8988T (cell line): ENCODE data around the gene ATXN10.

Experiments
- DNase-seq: peaks from one replicate; pipeline ENCODE4 v3.0.0; 2011

The ATXN10 gene

DNA sequence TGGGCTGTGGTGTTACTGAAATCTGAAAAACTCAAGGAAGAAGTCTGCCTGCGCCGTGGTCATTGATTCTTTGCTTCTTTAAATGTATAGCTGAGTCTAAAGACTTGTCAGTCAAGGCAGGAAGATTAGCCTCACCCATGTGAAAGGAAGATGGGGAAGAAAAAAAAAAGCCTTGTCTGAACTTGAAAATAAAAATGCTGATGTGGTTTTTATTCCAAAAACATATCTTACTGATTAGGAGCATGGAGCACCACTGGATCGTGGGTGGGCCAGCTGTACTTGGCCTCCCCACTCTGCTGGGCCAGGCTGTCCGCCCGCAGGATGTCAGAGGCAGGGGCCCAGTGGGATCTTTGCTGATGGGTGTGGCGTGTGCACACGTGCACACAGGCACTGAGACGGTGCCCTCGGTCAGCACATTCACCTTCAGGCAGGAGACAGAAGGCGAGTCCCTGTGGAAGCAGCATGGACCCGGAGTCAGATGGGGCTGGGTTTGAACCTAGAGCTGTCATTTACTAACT lies 193.4 kb downstream of the ATXN10 start:
- DNase-seq, result no peak

DNA sequence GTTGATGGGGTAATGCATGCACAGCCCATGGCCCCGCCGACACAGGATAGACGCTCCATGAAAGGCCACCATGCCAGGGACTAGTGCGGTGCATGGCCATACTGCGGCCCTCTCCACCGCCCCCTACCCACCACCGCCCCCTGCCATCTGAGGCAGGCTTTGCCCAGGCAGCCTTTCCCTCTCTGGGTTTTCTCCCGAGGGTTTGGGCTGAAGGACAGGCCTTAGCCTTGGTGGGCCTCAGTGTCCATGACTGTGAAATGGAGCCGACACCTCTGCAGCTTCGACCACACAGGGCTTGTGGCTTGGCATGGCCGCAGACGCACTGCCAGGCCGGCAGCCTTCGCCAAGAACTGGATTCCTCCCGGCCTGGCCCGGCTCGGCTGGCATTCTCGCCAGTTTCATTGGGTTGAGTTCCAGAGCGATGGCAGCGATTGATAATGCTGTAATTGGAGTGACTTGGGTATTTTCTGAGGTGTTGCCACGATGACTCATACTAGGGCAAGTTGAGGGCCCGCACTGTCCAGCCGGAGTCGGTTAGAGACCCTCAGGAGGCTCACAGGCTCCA lies 194.0 kb downstream of the ATXN10 start:
- no peak for DNase-seq

DNA sequence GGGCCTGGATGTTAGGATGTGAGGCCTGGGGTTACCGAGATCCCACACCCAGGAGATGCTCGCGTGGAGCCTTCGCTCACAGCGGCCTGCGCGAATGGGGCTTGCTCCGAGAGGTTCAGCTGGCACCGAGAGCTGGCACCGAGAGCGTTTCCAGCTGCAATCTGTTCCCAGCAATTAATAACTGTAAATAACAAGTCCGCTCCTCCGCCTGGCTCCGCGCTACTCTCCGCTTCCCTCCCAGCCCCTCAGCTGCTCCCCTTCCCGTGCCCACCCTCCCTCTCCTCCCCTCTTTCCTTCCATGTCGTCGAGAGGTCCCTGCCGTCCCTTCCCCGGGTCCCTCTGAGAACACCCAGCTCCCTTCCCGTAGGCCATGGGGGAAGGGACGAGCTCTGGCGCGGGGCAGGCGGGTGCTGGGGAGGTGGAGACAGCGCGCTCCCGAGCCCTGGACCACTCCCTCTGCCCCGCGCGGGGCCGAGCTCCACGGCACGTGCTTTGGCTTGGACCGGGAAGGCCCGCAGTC lies 194.6 kb downstream of the ATXN10 start:
- no peak for DNase-seq

DNA sequence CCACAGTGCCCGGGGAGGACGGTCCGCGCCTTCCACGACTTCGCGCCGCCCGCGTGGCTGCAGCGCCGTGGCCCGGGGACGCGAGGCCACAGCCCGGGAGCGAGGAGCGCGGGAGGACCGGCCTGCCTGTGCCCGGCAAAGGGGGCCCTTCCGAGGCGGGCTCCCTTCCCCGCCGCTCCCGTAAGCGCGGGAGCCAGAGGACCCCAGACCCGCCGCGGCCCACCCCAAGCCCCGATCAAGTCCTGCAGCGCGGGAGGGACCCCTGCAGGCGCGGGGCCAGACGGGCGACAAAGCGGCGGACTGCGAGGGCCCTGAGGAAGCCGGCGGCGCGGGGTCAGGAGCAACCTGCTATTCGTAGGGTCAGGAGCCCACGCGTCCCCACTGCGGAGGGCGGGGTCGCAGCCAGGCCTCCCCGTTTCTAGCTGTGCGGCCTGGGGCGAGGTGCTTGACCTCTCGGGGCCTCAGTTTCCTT lies 195.0 kb downstream of the ATXN10 start:
- DNase-seq, result no peak

DNA sequence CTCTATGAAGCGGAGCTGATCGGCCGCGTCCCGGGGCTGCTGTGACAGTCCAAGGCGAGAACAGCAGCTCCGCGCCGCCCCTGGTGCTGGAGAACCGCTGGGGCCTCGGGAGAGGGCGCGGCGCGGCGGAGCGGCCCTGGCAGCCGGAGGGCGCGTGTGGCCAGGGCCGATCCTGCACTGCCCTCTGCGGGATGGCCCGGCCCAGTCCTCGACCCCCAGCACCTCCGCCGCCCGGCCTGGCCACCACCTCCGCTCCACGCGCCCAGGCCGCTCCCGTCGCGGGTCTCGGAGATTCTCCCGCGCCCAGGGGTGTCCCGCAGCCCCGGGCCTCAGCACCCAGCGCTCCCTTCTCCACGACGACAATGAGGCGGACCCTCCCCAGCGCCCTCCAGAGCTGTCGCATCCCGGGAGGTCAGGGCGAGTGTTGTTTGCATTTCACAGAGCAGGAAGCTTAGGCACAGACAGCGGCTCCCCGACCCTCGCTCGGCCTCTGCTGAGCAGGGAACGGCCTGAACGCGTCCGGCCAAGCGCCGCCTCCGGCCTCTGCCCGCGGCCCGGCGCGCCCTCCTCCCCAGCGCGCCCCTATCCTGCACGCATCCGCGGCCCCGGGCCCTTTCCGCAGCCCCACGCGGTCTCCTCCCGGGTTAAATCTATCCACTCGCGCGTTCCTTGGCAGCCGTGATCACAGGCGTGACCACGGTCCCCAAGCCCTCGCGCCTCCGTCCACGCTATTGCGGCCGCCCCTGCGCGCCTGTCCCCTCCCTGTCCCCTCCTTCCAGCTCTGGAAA lies 195.7 kb downstream of the ATXN10 start:
- DNase-seq, result no peak

DNA sequence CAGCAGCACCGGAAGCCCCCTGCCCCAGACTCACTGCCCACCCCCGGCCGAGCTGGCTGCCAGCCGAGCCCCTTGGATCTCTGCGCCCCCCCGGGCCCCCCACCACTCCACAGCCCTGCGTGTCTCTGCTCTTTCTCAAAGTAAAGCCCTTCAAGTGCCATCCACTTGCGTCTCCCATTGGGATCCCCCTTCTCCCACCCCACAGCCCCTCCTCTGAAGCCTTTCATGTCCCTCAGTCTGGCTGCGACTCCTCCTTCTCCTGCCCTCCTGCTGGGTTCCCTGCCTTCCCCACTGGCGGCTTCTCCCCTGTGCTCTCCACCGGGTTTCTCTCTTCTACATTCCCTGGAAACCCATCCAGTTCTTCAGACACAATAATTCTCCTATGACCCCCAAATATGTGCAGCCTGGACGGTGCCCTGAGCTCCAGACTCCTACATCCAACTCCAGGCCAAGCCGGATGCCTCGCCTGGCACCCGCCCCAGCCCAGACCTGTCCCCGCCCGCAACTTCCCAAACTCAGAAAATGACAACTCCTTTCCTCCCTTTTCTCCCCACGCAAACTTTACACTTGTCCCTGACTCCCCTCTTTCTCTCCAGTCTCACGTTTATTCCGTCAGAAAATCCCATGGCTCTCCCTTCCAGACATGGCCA lies 196.4 kb downstream of the ATXN10 start:
- DNase-seq, result no peak

DNA sequence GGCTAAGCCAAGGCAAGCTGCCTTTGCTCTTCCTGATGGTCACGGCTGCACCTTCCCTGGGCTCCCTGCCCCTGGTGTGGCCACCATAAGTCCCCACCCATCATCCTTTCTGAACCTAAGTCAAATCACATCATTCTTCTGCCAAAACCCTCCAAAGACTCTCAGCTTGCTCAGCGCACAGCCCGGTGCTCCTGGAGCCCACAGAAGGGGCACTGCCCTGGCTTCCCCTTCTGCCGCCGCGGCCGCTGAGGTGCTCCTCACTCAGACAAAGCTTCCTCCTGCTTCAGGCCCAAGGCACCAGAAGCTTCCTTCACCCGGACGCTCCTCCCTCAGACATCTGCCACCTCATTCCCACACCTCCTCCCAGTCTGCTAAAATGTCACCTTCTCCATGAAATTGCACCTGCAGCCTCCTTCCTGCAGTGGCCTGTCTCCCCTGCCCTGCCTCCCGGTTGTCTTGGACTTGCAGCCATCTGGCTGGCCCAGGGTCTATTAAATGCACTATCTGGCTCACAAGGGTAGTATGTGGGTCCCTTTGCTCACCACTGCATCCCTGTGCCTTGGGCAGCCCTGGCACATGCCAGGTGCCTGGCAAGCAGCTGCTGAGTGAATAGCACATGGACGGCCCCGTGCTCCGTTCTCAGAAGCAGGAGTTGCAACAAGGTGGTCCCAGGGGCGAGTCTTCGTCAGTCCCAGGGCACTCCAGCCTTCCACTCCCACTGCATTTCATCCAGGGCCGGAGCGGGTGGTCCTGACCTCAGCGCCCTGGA lies 197.1 kb downstream of the ATXN10 start:
- DNase-seq, result no peak

DNA sequence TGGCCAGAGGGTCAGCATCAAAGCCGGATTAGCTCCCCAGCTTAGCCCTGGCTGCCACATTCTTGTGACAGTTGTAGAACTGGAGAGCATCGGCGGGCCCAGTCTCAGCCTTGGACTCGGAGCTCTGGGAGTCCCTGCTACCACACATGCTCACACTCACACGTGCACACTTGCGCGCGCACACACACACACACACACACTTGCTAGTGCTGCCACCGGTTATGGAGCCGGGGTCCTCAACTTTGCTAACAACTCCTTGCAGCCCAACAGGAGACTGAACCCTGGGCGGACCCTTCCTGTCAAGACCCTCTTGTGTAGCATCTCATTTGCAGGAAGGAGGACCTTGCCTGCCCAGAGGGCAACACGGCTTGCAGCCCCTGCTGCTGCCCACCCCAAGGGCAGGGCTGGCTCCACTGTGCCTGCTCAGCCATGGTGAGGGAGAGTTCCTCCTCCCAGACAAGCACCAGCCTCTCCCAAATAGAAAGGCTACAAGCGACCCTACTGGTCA lies 197.8 kb downstream of the ATXN10 start:
- no peak for DNase-seq

DNA sequence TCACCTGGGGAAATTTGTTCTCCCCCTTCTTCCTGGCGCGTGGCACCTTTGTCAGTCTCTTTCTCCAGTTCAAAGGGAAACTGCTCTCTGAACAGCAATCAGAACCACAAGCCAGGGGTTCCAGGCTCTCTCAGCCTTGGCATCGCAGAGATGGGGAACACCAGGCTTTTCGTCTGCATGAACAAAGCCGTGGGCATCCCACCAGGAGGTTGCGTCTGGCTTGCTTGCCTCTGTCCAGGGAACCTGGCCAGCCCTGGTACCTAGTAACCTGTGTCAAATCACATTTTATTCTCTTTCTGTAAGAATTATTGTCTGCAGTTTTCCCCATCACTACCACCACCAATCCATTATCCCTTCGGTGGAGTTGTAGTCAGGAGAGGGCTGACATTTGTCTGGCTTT lies 198.4 kb downstream of the ATXN10 start:
- no peak for DNase-seq

DNA sequence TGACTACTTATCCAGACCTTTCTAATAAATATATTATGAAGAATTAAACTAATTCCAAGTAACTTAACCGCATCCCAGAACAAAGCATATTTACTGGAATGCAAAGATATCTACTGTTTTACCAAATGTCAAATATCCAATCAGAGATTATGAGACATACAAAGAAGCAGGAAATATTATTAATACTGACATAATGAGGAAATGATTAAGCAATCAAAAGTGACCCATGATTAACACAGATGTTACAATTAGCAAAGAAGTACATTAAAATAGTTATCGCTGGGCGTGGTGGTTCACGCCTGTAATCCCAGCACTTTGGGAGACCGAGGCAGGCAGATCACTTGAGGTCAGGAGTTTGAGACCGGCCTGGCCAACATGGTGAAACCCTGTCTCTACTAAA lies 200.1 kb downstream of the ATXN10 start:
- no peak for DNase-seq

DNA sequence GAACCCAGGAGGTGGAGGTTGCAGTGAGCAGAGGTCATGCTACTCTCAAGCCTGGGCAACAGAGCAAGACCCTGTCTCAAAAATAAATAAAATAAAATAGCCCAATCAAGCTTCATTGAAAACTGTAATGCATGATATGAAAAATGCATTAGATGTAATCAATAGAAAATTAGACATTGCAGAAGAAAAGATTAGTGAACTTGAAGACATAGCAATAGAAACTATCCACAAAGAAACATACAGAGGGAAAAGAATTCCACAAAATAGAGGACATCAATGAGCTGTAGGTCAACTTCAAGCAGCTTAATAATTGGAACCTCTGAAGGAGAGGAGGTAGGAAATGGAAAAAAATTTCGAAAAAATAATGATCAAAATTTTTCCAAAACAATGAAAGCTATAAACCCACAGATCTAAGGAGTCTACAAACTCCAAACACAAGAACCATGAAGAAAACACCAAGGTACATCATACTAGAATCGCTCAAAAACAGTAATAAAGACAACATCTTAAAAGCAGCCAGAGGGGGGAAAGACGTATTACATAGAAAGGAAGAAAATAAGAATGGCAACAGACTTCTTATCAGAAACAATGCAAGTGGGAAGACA lies 201.1 kb downstream of the ATXN10 start:
- DNase-seq, result no peak

DNA sequence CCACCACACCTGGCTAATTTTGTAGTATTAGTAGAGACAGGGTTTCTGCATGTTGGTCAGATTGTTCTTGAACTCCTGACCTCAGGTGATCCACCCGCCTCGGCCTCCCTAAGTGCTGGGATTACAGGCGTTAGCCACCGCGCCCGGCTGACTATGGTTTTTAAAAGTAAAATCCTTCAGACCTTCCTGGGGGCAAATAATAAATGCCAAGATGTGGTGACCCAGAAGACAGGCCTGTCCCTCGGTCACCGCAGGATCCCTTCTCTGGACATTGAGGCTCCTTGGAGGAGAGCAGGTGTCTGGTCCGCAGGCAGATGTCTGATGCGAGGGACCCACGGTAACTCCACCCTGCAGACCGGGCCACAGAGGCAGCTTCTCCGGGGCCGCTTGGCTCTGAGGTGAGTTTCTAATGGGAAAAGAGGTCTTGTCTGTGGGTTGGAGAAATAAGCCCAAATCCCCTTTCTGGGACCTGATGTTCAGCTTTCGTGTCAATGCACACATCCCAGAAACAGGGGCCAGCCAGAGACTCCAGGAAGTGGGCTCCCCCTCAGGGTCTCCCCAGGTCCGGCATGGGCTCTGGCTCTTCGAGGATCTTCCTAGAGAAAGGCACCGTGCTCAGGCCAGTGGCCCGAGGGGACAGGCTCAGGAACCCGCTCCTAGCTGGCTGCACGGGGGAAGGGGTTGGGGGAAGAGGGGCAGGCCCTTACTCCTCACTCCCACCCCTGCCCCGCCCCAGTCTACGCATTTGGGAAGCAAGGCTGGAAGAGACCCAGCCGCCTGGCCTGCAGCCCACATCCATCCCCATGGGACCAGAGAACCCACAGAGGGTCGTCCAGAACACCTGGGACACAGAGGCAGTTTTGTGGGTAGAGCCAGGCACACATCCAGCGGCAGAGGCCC lies 204.8 kb downstream of the ATXN10 start:
- no peak for DNase-seq

DNA sequence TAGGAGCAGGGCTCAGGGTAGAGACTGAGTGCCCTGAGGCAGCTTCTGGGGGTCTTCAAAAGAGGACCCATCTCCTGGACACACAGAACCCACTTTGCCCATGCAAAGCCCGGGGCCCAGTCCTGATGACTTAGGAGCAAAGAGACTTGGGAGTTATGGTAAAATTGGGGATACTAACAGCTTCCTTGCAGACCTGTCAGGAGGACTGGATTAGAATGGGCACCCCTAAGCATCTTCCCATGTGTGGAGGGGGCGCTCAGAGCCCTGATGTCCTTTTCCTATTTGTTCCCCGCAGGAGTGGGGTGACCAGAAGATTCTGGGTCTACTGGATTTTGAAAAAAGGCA lies 205.4 kb downstream of the ATXN10 start:
- no peak for DNase-seq

DNA sequence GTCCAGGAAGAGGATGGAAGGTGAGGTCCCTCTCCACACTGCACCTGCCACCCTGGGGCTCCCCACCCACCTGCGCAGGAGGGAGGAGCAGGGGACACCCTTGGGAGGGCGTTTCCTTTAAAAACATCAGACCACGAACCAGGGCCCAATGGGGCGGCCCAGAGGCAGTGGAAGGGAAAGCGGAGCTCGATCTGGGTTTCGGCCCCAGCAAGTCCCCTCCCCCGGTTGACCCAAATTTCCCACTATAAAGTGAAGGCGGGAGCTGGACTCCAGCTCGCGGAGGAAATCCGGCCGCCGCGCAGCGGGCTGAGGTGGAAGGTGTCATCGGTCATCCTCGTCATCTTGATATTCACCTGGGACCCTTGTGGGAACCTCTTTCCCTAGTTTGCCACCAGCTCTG lies 206.0 kb downstream of the ATXN10 start:
- DNase-seq, result no peak

DNA sequence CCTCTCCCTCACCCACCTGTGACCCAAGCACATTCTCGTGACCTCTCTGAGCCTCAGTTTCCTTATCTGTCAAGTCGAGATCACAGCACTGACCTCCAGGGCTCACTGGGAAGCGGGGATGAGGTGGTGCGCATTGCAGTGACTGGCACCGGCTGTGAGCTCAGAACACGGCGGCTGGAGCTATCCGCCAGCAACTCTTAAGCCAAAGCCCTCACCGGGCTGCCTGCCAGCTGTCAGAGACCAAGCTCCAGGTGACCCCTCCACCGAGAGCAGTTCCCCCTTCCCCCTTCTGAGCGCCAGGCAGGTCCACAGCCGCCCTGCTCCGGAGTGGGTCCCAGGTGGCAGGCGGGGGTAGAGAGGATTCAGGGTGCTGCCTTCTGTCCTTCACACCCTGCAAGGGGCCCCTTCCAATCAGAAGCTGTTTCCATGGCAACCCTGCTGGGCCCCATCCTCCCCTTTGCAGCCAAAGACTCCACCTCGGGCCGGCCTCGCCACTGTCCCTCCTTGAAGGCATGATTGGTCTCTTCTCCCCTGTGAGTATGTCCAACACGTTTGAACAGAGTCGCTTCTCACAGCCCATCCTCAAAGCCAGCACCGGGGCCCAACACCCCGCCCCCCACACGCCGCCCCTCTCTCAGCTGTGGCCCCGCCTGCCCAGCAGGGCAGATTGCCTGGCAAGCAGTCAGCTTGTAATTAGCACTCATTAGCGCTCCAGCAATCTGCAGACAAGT lies 206.6 kb downstream of the ATXN10 start:
- no peak for DNase-seq

DNA sequence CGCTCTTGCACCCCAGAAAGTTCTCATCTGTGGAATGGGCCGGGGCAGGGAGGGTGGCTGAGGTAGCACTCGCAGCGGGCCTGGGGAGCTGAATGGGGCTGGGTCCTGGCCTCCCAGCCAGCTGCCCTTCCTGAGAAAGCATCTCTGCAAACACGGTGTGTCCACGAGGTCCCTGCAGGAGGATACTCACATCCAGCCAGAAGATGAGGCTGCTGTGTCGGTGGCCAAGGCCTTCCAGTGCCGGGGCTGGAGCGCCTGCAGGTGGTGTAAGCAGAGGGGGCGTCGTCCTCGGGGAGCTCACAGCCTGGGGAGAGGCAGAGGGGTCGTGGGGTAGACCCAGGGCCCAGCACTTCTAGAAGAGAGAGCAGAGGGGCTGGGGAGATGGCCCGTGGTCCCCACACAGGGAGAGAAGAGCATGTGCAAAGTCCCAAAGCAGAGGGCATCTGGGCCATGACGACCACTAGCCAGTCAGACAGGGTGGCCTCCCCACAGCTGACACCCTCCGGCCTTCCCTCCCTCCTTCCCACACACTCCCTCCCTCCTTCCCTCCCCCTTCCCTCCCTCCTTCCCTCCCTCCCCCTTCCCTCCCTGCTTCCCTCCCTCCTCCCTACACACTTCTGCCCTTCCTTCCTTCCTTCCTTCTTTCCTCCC lies 207.4 kb downstream of the ATXN10 start:
- DNase-seq, result no peak

DNA sequence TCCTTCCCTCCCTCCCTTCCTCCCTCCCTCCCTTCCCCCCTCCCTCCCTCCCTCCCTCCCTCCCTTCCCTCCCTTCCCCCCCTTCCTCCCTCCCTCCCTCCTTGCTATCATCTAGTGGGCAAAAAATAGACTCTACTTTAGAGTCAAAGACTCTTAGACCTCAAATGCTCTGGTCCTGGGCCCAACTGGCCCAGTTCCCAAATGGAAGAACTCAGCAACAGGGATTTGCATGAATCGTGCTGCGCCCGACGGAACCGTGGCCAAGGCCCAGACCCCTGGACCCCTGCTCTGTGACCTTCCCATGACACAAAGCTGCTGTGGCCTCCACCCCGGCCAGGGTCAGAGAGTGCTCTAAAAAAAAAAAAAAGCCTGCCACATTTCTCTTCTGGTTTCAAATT lies 207.9 kb downstream of the ATXN10 start:
- DNase-seq, result no peak

DNA sequence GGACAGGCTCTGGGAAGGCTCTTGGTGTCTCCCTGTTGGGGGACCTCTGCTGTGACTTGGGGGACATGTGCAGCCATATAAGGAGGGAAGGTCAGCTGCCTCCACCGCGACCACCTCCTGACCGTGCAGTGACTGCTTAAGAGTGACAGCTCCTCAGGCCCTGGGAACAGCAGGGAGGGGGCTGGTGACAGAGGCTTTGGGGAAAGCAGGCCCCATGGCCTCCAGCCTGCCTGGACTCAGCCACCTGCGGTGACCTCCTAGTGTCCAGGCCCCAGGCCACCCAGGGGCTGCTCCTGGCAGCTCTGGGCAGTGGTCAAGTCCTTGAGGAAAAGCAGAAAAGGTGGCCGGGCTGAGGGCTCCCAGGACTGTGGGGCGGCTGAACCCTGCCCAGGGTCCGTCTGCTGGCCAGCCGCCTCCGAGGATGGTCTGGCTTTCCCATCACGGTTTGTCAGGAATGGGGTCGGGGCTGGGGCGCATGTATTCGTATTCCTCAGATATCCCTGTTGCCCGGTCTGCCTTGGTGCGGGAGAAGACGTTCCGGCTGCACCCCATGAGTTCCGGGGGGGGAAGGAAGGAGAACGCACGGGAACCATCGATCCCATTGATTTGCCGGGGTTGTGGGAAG lies 208.6 kb downstream of the ATXN10 start:
- no peak for DNase-seq

DNA sequence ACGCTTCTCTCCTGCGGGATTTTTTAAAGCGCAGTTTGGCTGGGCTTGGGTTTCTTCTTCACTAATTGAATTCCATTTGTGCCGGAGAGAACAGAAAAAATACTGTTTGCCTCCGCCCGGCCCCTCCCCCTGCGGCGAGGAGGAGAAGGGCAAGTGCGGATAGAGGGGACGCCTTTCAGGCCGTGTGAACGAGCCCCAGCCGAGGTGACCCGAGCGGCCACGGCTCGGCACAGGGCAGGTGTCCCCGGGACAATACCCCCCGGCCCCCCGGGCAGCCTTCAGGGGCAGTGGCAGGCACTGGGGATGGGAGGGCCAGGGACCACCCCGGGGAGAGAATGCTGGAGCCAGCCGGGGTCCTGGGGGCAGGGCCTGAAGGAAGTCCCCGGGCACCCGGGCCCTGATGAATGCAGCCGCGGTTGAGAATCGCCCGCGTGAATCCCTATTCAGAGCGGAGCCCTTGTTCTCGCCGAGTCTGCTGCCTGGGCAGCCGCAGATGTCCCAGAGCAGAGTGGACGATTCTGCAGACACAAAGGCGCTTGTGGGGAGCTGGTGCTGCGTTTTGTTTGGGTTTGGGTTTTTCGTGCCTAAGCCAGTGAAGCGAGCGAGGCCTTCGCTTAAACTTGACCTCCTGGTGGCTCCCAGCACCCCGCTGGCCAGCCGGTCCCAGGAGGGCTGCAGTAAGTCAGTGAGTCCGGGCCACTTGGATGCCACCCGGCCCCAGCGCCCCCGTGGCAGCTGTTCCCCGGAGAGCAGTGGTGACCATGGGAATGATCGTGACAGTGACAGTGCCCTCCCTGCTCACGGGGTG lies 209.3 kb downstream of the ATXN10 start:
- no peak for DNase-seq
